ENCODE results near the gene ESAM. TPM values are rescaled to one million over a fixed set of nuclear protein-coding genes. Genes with fewer than 3 reads are reported as not detected.

Gene ESAM
- total and polyA plus RNA-seq, 10 of the 15 experiments (the other 5 are each of a cell fraction or from before 2014, with no cell fraction given): 2.7 to 43.6 (median 19.5) TPM

- Histone ChIP-seq H4K20me1 (ENCODE audit: control insufficient read depth, insufficient read depth) (no peaks in the 10 kb centered on the region), H2AFZ (ENCODE audit: control insufficient read depth, low read depth, low read length) (peak overlapping the region; percentile 76), H3K9ac (ENCODE audit: control insufficient read depth, insufficient read depth, low read length) (peak overlapping the region; percentile 81), H3K27ac (ENCODE audit: control insufficient read depth, insufficient read depth) (peak overlapping the region; percentile 94), H3K27me3 (replicated peaks in 1 of 2; ENCODE audit: control insufficient read depth in 2 of 2, insufficient read depth in 2 of 2, low read length in 1 of 2) (peaks cover 0 to 1% of the 10 kb centered on the region in 2 experiments; a peak in 1 of 4 replicates), H3K9me3 (replicated peaks; ENCODE audit: control insufficient read depth, insufficient read depth, low read length) (no peaks in the 10 kb centered on the region), H3K4me1 (ENCODE audit: control insufficient read depth, insufficient read depth, low read length) (peaks cover 9% of the 10 kb centered on the region), H3K4me3 (peak overlapping the region; percentile 84), H3K4me2 (ENCODE audit: control insufficient read depth, insufficient read depth) (peak overlapping the region; percentile 92), H3K79me2 (ENCODE audit: control insufficient read depth, insufficient read depth, low read length) (peaks cover 59% of the 10 kb centered on the region), H3K36me3 (ENCODE audit: control insufficient read depth in 2 of 2, insufficient read depth in 2 of 2, low read length in 1 of 2) (no peaks in the 10 kb centered on the region)
- TF ChIP-seq SIN3A (IDR thresholded peaks at IDR 0.05; ENCODE audit: low read depth, low read length): 0 out of 2 replicates have a peak, but pooled peaks have one; percentile 55
- TF ChIP-seq LARP7 (IDR thresholded peaks at IDR 0.05): 0 out of 2 replicates have a peak, but pooled peaks have one; percentile 22
- no peak for TF ChIP-seq ZSCAN29 (IDR thresholded peaks at IDR 0.05)
- TF ChIP-seq NBN (IDR thresholded peaks at IDR 0.05): 0 out of 2 replicates have a peak, but pooled peaks have one; percentile 30
- peak; percentile 28 to 48; a peak in 1 of 4 replicates for TF ChIP-seq BHLHE40 (IDR thresholded peaks at IDR 0.05; ENCODE audit: borderline replicate concordance in 1 of 2, low read depth in 2 of 2, low read length in 1 of 2)
- TF ChIP-seq, protein P1, sequence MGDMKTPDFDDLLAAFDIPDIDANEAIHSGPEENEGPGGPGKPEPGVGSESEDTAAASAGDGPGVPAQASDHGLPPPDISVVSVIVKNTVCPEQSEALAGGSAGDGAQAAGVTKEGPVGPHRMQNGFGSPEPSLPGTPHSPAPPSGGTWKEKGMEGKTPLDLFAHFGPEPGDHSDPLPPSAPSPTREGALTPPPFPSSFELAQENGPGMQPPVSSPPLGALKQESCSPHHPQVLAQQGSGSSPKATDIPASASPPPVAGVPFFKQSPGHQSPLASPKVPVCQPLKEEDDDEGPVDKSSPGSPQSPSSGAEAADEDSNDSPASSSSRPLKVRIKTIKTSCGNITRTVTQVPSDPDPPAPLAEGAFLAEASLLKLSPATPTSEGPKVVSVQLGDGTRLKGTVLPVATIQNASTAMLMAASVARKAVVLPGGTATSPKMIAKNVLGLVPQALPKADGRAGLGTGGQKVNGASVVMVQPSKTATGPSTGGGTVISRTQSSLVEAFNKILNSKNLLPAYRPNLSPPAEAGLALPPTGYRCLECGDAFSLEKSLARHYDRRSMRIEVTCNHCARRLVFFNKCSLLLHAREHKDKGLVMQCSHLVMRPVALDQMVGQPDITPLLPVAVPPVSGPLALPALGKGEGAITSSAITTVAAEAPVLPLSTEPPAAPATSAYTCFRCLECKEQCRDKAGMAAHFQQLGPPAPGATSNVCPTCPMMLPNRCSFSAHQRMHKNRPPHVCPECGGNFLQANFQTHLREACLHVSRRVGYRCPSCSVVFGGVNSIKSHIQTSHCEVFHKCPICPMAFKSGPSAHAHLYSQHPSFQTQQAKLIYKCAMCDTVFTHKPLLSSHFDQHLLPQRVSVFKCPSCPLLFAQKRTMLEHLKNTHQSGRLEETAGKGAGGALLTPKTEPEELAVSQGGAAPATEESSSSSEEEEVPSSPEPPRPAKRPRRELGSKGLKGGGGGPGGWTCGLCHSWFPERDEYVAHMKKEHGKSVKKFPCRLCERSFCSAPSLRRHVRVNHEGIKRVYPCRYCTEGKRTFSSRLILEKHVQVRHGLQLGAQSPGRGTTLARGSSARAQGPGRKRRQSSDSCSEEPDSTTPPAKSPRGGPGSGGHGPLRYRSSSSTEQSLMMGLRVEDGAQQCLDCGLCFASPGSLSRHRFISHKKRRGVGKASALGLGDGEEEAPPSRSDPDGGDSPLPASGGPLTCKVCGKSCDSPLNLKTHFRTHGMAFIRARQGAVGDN (IDR thresholded peaks at IDR 0.05): 0 out of 2 replicates have a peak, but pooled peaks have one; percentile 13
- POLR2A ChIA-PET: interaction anchor here (0.9 to 2.4 kb wide), 7 partner anchors 9 to 177 kb away, joined by 3 to 9 read pairs (median 3); partner anchors contain the start of gene TBRG1
- ATAC-seq (peak; percentile 63), FAIRE-seq (no peak), DNase-seq (ENCODE audit: low read depth, low spot score) (no peak)
- in situ Hi-C loops (cut with MboI): no loop called here
- BruUV-seq (replicated peaks): no TSS peak
- CTCF ChIA-PET: interaction anchor here (0.7 to 11.5 kb wide), 13 partner anchors 10 to 155 kb away, joined by 3 to 272 read pairs (median 6); partner anchors contain the start of gene ESAM
- RAD21 ChIA-PET (ENCODE audit: unreplicated experiment): interaction anchor here (0.5 to 3.8 kb wide), 10 partner anchors 32 to 1943 kb away, joined by 3 to 35 read pairs (median 6); partner anchors contain the start of genes ESAM, NRGN, SIAE and SPA17
- under 1% methylated on average over 82 of the region's 83 CpGs for WGBS (ENCODE audit: insufficient coverage, insufficient replicate concordance, low lambda C conversion rate, missing lambda C conversion rate)
- SMC1A ChIA-PET (ENCODE audit: uncharacterized antibody, unreplicated experiment): interaction anchor here (0.6 to 8.4 kb wide), 11 partner anchors 10 to 130 kb away, joined by 3 to 83 read pairs (median 5); partner anchors contain the start of gene ESAM
- intact Hi-C loops (cut with micrococcal nuclease; ENCODE audit: unreplicated experiment): loop anchor here (2.0 kb wide), 2 partner anchors 37 kb away; partner anchors contain the start of gene ESAM
Measured at GRCh38 chr11:124799348-124800225, 37.5 kb upstream of the ESAM start.

Data from GM12878 (cell line).